A204.1 (cell line): ENCODE data around the gene MOV10L1.

ENCODE experiments used
- FAIRE-seq: peaks from 2 replicates; lab custom pipeline; 2012; peaks lifted over from hg19 to GRCh38; lab: Jason Lieb, UNC

Gene MOV10L1

GRCh38 chr22:50089682-50090411, at the start of gene MOV10L1:
TSS of gene MOV10L1 (plus strand) at chr22:50090006. CDS start at chr22:50090089, 83 bp downstream.
- no peak for FAIRE-seq

GRCh38 chr22:50040717-50041116, 49.1 kb upstream of the MOV10L1 start:
- FAIRE-seq = no peak

- FAIRE-seq = no peak
These were observed 48.3 kb upstream of the MOV10L1 start for GRCh38 chr22:50041361-50042065.

DNA sequence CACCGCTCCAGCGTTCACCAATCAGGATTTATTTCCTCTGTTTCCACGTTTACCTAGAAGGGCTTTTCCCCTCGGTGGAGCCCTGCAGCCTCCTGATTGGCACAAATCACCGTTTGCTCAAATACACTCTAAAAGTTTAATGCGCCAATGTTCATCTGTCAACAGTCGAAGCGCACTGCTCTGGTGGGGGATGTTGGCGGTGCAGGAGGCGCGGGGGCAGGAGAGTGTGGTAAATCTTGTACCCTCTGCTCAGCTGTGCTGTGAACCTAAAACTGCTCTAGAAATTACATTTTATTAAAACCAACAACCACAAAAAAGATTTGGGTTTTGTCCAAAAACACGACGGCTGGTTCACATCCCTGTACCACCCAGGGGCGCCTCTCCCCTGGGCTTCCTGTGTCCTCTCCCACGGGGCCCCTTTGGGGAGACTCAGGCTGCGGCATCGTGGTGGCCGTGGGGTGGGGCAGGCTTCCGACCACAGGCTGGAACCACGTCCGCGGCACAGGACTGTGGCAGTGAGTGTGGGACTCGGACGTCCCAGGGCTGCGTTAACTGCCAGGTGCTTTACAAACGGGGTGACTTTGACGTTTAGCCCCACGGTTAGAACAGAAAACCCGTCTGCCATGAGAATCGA, 45.2 kb upstream of the MOV10L1 start:
- no peak for FAIRE-seq

DNA sequence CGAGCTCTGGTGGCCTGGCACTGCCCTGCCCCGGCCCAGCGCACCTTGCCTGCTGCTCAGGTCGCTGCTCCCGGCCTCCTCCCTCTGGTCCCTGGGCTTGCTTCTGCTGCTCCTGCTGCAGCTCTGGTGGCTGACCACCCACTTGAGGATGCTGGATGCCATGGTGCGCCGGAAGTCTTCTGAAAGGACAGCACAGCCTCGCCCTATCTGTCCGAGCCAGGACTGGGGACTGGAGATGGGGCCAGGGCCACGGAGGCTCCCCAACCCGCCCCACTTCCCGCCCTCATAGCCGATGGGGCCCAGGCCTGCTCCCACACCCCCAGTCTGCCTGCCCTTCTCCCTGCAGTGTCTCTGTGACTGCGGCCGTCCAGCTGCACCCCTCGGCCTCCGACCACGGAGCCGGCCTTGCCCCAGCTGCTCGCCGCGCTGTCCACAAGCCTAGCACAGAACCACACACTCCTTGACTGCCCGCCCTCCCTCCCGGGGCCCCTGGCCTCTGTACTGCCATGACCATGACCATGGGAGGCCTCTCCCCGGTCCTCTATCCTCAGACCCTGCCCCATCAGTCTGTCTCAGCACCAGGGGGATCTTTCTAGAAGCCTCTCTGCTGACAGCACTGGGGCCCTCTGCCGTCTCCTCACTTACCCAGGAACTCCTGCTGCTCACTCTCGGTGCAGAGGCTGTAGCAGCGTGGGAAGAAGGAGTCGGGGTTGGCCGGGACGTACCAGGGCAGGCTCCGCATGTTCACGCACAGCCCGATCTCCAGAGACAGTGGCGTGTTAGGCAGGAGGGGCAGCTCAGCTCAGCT, 44.4 kb upstream of the MOV10L1 start:
- no peak for FAIRE-seq

DNA sequence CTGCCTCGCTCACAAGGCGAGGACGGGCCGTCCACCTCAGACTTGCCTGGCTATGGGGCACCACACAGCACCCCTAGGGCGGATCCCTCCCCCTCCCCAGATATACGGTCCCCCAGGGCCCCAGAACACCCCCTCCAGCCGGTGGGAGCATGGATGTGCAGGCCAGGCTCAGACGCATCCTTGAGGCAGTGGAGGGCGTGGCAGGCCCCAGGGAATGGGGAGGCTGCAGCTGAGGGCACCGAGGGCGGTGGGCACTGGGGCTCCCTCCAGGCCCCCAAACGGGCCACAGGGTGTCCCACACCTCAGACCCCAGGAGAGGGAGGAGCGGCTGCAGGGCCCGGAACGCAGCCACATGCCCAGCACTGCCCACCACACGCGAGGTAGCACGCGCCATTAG, 43.8 kb upstream of the MOV10L1 start:
- no peak for FAIRE-seq

GRCh38 chr22:50046481-50047245, 43.1 kb upstream of the MOV10L1 start:
- FAIRE-seq = no peak

- no peak for FAIRE-seq
These were observed 42.5 kb upstream of the MOV10L1 start for GRCh38 chr22:50047346-50047745.

DNA sequence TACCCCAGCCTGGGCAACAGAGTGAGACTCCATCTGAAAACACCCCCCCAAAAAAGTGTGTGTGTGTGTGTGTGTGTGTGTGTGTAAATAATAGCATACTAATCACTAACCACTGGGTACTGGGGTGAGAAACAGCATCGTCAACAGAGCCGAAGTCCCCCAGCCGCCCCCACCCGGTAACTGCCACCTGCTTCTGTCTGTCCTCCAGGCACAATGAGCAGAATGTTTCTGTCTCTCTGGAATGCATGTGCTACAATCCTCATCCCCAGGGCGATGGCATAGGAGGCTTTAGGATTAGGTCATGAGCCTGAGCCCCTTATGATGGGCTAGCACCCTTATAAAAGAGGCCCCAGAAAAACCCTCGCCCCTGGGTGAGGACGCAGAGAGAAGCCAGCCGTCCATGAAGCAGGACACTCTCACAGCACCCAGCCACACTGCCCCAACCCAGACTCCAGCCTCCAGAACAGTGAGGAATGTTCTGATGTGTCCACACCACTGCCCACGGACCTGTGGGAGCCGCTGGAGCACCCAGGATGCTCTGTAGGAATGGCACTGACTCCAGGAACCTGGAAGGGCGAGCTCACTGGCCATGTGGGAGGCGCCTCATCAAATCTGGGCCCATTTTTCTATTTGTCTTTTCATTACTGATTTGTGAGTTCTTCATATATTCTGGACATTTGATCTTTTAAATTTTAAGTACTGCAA, 41.6 kb upstream of the MOV10L1 start:
- FAIRE-seq = no peak

- FAIRE-seq = no peak
These were observed 41.0 kb upstream of the MOV10L1 start for GRCh38 chr22:50048836-50049235.

DNA sequence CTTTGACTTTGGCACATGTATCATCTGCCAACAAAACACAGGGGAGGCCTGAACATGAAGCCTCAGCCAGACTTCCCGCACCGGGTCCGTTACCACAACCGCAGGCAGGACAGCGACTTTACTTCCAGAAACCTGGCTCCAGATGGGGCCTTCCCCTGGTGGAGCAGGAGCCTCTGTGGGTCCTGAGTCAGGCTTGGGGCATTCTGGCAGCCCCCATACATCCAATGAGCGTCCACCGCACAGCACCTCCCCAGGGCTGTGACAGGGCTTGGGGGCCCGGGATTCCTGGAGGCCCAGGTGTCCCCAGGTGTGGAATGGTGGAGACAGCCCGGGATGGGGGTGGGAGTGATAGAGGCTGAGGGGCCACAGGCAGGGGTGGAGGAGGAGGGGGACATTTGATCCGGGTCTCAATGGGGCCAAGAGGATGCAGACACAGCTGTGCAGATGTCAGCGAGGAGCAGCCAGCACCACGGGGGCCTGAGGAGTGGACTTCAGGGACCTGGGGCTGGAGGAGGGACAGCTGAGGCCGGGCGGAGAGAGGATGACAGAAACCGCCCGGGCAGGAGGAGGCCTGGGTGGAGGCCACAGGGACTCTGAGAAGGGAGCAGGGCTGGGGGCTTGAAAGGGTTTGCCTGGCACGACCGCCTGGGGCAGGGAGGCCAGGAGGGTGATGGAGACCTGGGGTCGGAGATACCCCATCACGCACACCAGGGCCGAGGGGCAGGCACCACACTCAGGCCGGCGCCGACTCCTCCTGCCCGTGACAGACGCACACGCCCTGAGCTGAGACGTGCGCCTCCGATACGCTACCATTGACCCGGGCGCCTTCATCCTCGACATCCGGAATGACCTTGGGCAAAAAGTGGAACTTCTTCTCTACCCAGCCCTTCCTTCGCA, 40.3 kb upstream of the MOV10L1 start:
- no peak for FAIRE-seq

DNA sequence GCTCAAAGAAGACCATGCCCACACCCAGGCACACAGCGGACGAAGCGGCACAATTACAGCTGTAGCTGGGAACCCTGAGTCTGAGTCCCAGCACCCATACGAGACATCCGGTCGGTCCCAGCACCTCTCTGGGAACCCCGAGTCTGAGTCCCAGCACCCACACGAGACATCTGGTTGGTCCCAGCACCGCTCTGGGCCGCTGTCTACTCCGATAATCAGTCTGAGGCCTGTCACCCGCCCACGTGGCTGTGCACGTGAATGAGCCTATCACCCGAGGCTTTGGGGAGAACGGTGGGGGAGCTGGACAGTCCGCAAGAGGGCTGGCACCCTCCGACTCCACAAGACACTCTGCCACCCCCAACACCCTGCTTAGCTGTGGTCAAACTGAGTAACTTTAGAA, 37.9 kb upstream of the MOV10L1 start:
- no peak for FAIRE-seq

- FAIRE-seq = no peak
These were observed 35.9 kb upstream of the MOV10L1 start for GRCh38 chr22:50053861-50054260.

GRCh38 chr22:50056214-50056972, 33.4 kb upstream of the MOV10L1 start:
- FAIRE-seq = no peak

DNA sequence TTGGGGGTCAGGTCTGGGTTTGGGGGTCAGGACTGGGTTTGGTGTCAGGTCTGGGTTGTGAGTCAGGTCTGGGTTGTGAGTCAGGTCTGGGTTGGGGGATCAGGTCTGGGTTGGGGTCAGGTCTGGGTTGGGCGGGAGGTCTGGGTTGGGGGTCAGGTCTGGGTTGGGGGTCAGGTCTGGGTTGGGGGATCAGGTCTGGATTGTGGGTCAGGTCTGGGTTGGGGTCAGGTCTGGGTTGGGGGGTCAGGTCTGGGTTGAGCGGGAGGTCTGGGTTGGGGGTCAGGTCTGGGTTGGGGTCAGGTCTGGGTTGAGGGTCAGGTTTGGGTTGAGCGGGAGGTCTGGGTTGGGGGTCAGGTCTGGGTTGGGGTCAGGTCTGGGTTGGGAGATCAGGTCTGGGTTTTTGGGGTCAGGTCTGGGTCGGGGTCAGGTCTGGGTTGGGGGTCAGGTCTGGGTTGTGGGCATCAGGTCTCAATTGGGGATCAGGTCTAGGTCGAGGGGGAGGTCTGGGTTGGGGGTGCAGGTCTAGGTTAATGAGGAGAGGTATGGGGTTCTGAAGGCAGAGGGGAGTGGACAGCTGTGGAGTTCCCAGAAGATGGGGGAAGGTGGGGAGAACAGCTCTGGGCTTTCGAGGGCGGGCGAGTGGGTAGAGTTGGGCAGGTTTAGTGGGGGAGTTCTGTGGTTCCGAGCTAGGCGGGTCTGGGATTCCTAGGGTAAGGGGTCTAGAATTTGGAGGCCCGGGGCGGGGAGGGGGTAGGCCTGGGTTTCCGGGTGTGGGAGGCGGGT, 32.3 kb upstream of the MOV10L1 start:
- FAIRE-seq = no peak

- no peak for FAIRE-seq
These were observed 31.5 kb upstream of the MOV10L1 start, which contains the start of gene TTLL8 for GRCh38 chr22:50058061-50058905. TSS of gene TTLL8 (minus strand) at chr22:50058298.
